NOMO-1 treated with dmso at 0.1 percent for 144 hours (cell line): ENCODE data around the gene STKLD1.
"Not testable (repeated sequence)": the region's sequence is repeated elsewhere in the genome, so short reads cannot be mapped to it uniquely, and the experiment has no call there.

Source experiments
- DNase-seq: peaks from one replicate; lab custom pipeline; 2025; ENCODE audit not compliant: unreplicated experiment; lab: John Stamatoyannopoulos, UW

STKLD1 gene

DNA sequence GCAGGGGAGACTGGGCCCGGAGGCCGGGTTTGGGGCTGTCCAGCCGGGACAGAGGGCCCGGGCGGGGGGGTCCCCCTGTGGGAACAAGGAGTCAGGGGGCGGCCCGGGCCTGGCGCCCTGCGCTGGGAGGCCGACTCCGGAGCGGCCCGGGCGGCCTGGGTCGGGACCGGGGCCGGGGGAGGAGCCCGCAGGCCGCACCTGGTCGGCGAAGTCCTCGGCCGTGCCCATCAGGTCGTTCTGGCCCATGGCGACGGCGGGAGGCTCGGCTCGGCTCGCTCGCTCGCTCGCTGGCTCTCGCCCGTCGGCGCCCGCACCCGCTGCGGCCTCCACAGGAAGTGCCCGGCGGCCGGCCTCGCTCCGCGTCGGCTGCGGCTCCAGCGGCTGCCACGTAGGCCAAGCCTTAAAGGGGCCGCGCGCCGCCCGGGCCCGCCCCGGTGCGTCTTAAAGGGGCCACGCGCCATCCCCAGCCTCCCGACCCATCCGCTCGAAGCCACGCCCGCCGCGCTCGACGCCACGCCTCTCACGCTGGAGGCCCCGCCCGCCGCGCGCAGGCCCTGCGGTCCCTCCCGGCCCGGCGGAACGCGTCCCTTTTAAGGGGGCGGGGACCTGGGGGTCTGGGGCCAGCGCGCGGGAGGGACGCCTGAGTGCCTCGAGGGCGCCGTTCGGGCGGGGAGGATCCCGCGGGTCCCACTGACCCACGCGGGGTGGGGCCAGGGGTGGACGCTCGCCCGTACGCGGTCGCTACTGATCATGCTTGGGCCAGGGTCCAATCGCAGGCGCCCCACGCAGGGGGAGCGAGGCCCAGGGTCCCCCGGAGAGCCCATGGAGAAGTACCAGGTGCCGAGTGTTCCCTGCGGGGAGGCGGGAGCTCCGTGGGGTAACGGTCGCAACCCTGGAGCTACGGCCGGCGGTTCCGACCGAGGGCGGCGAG lies at the start of gene STKLD1, which contains the start of gene SURF4:
TSS of gene STKLD1 (plus strand) at position 643 of the 931 bp plus-strand sequence. CDS start at position 751, 108 bp downstream.
TSS of gene SURF4 (minus strand) at position 337 of the 931 bp plus-strand sequence. CDS start at position 246, 91 bp downstream.
- peak; percentile 94 for DNase-seq

- DNase-seq: not testable (repeated sequence)
These were observed 49.1 kb upstream of the STKLD1 start for GRCh38 chr9:133327021-133327420.

DNA sequence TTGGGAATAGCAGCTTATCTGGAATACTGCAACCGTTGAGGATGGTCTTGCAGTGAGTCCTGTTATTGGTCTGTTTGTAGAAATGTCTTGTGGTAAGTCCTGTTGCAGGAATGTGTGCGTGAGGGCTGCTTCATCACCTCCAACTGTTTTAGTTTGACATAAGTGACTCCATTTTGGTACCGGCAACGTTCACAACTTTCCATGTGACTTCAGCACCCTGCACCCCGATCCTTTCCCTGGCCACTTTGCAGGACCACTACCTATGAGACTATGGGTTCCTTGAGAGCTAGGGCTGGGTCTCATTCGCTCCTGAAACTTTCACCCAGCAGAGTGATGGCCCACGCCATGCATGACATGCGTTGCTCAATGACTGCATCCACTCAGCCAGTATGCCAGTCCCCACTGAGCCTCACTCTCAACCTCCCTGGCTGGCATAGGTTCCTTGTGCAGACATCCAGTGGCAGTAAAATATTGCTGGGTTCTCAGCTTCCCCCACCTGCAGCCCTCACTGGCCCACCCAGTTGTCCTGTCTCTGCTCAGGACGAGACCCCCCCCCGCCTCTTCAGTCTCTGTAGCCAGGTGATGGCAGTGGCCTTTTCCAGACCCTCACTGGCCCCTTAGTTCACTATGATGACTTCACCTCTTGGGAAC lies 48.2 kb upstream of the STKLD1 start:
- no peak for DNase-seq

DNA sequence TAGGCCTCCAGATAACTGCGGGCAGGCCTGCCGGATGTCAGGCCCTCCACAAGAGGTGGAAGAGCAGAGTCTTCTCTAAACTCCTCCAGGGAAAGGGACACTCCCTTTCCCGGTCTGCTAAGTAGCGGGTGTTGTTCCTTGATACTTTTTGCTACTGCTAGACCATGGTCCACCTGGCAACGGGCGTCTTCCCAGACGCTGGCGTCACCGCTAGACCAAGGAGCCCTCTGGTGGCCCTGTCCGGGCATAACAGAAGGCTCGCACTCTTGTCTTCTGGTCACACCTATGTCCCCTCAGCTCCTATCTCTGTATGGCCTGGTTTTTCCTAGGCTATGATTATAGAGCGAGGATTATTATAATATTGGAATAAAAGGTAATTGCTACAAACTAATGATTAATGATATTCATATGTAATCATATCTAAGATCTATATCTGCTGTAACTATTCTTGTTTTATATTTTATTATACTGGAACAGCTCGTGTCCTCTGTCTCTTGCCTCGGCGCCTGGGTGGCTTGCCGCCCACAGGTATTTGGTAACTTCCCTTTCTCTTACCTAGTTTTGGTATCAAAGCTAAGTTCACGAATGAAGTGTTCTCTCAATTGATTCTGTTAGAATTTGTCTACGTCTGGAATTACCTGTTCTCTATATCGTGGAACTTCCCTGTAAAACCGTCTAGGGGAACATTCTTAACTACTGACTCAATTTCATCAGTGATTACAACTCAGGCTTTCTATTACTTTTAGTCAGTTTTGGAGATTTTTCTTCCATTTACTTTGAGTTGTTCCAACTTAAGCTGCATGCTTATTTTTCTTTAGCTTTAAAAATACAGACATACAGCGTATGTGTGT lies 46.6 kb upstream of the STKLD1 start:
- not testable (repeated sequence) for DNase-seq

- no peak for DNase-seq
These were observed 44.9 kb upstream of the STKLD1 start for GRCh38 chr9:133331221-133331620.

GRCh38 chr9:133331641-133332380 lies 44.4 kb upstream of the STKLD1 start:
- no peak for DNase-seq

DNA sequence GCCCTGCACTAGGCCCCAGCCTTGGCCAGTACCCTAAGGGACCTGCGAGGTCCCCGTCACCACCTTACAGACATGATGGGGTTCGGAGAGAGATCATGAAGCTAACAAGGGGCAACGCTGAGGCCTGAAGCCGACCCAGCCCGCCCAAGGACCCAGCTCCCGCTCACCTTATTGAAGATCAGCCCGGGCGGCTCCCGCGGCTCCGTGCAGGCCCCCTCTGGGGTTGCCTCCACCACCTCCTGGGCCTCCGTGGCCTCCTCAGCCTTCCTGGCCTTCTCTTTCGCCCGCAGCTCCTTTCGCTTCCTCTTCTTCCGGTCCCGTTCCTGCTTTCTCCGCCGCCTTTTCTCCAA lies 43.8 kb upstream of the STKLD1 start:
- DNase-seq: no peak

DNA sequence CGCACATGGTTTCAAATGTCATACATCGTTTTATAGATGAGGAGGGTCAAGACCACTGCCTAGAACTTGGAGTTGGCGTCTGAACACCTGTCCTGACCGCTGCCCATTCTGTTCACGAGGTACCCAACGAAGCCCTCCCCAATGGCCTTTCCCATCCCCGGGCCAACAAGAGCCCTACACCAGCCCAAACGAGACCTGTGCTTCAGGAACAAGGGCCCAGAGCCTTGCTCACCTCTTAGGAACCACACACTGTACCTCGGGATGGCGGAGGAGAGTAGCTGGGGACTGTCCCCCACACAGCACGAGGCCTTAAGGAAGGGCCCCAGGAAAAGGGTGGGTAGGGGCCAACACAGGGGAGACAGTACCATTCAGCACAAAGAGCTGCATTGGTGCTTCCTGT lies 43.2 kb upstream of the STKLD1 start:
- no peak for DNase-seq

- DNase-seq: no peak
These were observed 42.6 kb upstream of the STKLD1 start for GRCh38 chr9:133333566-133333965.

GRCh38 chr9:133334161-133334560 lies 42.0 kb upstream of the STKLD1 start:
- no peak for DNase-seq

- not testable (repeated sequence) for DNase-seq
These were observed 41.3 kb upstream of the STKLD1 start for GRCh38 chr9:133334888-133335287.

- peak; percentile 92 for DNase-seq
These were observed 40.0 kb upstream of the STKLD1 start, which contains the start of gene SURF6 for GRCh38 chr9:133335924-133336811. SURF6 (minus strand) TSS chr9:133336188; CDS start chr9:133336132, 56 bp downstream.

GRCh38 chr9:133339641-133340040 lies 36.5 kb upstream of the STKLD1 start:
- no peak for DNase-seq

- no peak for DNase-seq
These were observed 35.9 kb upstream of the STKLD1 start for GRCh38 chr9:133340256-133340655.

DNA sequence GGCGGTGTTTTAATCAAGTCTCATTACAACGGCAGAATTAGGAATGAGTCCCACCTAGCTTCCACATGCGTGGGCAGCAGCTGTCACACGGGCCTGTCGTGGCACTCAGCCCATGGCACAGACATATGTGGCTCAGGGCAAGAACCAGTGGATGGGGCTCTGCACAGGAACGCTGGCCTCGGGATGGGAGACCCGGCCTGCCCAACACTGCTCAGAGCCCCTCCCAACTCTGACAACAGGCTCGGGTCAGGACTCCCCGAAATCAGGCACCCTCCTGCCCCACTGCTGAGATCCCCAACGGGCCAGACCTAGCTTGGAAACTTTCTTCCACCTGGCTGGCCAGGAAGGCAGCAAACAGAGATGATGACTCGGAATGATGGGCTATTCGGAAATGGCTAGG lies 35.2 kb upstream of the STKLD1 start:
- DNase-seq: no peak

DNA sequence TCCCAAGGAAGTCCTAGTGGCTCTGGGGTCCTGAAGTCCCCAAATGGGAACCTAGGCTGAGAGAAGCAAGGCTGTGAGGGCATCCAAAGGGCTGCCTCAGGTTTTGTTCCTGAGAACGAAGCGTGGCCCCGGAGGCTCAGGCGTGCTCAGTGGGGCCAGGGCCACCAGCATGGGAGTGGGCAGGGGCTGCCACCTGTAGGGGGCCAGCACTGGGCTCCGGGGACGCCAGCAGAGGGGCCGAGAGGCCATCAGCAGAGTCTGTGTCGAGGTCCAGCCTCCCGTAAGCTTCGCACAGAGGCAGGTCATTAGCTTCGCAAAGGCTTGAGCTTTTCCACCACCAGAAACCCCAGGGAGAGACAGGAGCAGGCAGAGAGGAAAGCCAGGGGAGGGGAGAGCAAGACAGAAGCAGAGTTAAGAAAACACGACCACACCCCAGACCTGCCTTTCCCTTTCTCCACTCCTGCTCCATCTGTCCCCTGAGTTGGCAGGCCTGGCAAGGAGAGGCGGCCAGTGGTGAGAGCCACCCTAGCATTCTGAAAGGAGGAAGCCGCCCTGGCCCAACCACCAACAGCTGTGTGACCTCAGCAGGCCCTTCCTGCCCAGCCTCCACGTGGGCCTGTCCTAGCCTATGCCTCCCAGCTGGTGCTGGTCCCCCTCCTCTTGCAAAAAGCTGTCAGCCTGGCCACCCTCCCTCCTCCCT lies 34.6 kb upstream of the STKLD1 start:
- no peak for DNase-seq

DNA sequence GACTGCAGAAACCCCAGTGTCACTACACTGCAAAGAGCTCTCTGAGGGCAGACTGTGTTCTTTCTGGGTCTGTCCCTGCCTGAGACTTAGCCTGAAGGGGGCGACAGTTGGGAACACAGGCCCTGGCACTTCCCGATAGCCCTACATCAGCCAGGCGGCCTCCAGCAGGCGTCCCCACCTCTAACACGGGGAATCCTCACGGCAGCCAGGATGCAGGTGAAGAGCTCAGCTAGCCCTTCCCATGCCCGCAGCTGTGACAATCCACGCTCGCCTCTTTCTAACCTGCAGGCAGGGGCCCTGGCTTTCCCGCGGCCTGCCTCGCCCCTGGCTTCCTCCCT lies 34.1 kb upstream of the STKLD1 start:
- DNase-seq: no peak

DNA sequence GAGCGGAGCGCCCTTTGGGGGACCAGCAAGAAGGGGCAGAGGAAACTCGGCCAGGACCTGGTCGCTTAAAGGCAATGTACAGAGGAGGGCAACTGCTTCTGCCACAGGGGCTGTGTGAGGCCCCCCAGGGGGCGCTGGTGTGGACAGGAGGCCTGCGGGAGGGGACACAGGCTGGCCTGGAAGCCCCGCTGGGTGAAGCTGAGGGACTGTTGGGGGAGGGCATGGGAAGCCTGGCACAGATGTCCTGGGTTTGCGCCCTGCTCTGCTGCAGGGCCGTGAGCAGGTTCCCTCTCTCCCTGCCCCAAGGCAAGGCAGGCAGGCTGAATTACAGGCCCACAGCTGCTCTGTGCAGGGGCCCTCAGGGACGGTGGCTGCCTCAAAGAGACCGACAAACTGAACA lies 33.6 kb upstream of the STKLD1 start:
- no peak for DNase-seq

GRCh38 chr9:133344071-133344470 lies 32.1 kb upstream of the STKLD1 start:
- DNase-seq: no peak
